HepG2 (cell line): Measurements from ENCODE around the gene ATP9A.

ENCODE experiments used
- ATF1 ChIP-seq: IDR thresholded peaks from 2 replicates; pipeline ENCODE4 v1.6.1; 2016; ENCODE audit warnings: mild to moderate bottlenecking, control low read depth
- BRCA1 ChIP-seq: sonication (generic); formaldehyde crosslinking; IDR thresholded peaks from 2 replicates; pipeline ENCODE4 v1.4.0; 2020; ENCODE audit warnings: missing genetic modification reagents
- CTCF ChIP-seq: sonication (generic); formaldehyde crosslinking; IDR thresholded peaks from 2 replicates; pipeline ENCODE4 v1.5.0; 2020; ENCODE audit warnings: mild to moderate bottlenecking, missing genetic modification reagents, moderate library complexity
- NR3C1 ChIP-seq: sonication (generic); formaldehyde crosslinking; IDR thresholded peaks from 2 replicates; pipeline ENCODE4 v1.4.0; 2020; ENCODE audit warnings: missing genetic modification reagents
- POLR2A ChIP-seq, 2 experiments: IDR thresholded peaks; 2 replicates each; pipeline ENCODE4 v1.6.1; 2011; ENCODE audit warnings: low read depth in 2 of 2, low read length in 2 of 2, mild to moderate bottlenecking in 1 of 2, moderate library complexity in 1 of 2; ENCODE audit not compliant: insufficient read depth in 1 of 2
- SAFB2 ChIP-seq: sonication (generic); formaldehyde crosslinking; IDR thresholded peaks from 2 replicates; pipeline ENCODE4 v1.5.1; 2020; ENCODE audit warnings: missing genetic modification reagents, low read depth, mild to moderate bottlenecking, borderline replicate concordance
- TFDP1 ChIP-seq: IDR thresholded peaks from 2 replicates; pipeline ENCODE4 v1.6.1; 2016; ENCODE audit warnings: missing compliant biosample characterization, missing genetic modification reagents, borderline replicate concordance
- ZNF616 ChIP-seq: sonication (generic); formaldehyde crosslinking; IDR thresholded peaks from 2 replicates; pipeline ENCODE4 v1.5.0; 2020; ENCODE audit warnings: low read depth, mild to moderate bottlenecking, missing genetic modification reagents

GRCh38 chr20:51566594-51566993 lies 201.6 kb downstream of the ATP9A start:
- no peak for TF ChIP-seq TFDP1 (CRISPR knock-in tag)
- no peak for TF ChIP-seq BRCA1
- no peak for TF ChIP-seq CTCF (CRISPR knock-in tag)
- TF ChIP-seq ZNF616 (CRISPR knock-in tag): no peak
- no peak for TF ChIP-seq ATF1 (CRISPR knock-in tag)
- no peak for TF ChIP-seq NR3C1 (CRISPR knock-in tag)
- TF ChIP-seq POLR2A (IDR thresholded peaks at IDR 0.05; ENCODE audit: insufficient read depth in 1 of 2, low read depth in 2 of 2, low read length in 2 of 2): no peak
- TF ChIP-seq SAFB2: no peak
